ENCODE data around the gene NALCN. TPM values are rescaled to one million over a fixed set of nuclear protein-coding genes. Genes with fewer than 3 reads are reported as not detected.

The NALCN gene
- total RNA-seq, 1 donor from 2014 or later = 12.9 TPM

GRCh38 chr13:101111894-101112293, 304.4 kb downstream of the NALCN start:
- DNase-seq = no peak

DNA sequence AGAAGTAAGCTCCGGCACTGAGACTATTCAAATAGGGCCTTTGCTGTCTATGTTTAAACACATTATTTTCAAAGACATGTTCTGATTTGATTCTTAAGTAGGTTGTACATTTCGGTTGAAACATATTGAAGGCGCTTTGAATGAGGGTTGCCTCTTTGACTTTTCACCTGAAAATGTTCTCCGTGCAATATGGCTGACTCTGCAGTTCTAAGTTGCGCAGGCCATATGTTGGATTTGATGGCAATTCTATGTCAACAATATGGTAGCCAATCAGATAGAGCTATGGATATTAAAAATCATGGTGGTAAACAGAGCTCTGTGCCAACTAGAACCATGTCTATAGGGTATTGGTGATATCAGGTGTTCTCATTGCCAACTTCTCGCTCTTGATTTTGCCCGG, 307.3 kb downstream of the NALCN start:
- DNase-seq = no peak

- no peak for DNase-seq
These were observed 317.4 kb downstream of the NALCN start for GRCh38 chr13:101098873-101099272.

- DNase-seq = no peak
These were observed 323.3 kb downstream of the NALCN start for GRCh38 chr13:101092985-101093384.

DNA sequence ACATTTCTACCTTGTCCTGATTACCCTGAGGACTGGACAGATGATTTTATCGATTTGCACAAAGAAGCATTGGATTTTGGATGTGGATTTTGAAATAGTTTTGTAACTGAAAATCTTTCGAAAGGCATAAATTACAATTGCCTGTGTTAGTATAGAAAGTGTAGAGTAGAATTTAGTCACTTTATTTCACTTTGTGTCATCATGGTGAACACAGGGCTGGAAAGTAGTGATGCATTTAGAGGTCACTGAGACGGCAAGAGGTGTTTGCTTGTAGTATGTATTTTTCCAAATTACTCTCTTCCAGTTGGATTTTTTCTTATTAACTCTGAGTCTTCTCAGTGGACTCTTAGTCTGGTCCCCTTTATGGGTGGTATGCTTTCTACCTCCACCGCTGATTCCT, 326.0 kb downstream of the NALCN start:
- DNase-seq = no peak

- DNase-seq = no peak
These were observed 330.8 kb downstream of the NALCN start for GRCh38 chr13:101085551-101085950.

GRCh38 chr13:101082441-101082840, 333.9 kb downstream of the NALCN start:
- no peak for DNase-seq

- DNase-seq = no peak
These were observed 335.7 kb downstream of the NALCN start for GRCh38 chr13:101080616-101081015.

DNA sequence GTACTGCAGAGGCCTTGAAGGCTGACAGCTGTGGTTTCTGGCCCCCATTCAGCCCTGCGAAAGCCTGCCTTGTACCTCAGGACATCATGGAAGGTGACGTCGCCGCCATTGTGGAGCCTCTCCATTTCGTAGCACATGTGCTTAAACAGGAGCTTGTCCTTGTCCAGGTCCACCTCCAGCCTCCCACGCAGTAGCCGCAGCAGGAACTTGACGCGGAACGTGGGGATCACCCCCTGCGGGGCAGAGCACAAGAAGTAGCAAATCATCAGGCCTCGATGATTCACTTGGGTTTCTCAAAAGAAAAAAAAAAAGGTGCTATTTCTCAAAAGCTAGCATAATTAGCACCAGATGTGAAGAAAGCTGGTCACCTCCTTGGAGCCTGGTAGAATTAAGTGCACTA, 351.0 kb downstream of the NALCN start:
- DNase-seq = no peak

- no peak for DNase-seq
These were observed 356.5 kb downstream of the NALCN start for GRCh38 chr13:101059793-101060192.

DNA sequence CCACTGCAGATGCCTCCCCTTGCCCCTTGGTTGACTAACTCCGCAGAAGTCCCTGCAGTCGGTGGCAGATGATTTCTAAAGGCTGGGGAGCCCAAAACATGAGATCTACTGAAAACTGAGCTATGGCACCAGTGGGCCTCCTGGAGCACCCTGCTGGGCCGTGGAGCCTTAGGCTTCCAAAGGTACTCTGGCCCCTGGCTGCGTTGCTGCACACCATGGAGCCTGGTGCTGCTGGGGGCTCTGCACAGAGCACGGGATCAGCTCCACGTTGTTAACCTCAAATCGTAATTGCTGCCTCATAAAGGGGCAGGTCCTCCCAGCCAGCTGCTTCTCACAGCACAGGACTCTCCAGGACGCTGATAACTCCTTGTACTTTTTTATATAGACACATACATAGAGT, 357.5 kb downstream of the NALCN start:
- no peak for DNase-seq

DNA sequence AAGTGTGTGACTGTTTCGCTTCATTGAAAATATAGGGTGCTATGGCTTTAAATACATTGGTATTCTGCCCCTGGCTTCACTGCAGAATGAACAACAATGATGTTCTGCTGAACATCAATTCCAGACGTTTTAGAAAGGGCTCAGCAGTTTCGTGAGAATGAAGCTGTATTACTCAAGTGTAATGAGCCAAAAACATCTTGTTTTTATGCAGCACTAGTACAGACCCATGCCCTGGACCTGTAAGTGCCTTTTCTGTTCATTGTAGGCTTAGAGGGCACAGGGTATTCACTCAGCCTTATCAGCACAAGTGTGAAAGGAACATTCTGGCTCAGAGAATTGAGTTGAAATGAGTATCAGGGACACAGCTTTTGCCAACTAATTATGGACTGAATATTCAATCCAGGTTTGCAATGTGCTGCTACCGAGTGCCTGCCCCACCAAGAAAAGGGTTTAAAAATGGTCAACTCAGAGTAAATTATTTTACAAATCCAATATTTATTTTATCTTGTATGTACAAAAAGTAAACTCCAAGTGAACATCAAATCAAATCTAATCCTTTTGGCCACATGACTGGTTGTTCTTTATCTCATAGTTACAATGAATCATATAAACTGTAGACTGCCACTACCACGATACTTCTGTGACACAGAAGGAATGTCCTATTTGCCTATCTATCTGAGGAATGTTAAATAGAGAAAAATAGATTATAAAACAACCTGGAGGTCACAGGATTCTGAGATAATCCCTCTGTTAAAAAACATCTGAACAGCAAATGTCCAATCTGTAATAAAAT, 362.8 kb downstream of the NALCN start:
- DNase-seq = no peak

DNA sequence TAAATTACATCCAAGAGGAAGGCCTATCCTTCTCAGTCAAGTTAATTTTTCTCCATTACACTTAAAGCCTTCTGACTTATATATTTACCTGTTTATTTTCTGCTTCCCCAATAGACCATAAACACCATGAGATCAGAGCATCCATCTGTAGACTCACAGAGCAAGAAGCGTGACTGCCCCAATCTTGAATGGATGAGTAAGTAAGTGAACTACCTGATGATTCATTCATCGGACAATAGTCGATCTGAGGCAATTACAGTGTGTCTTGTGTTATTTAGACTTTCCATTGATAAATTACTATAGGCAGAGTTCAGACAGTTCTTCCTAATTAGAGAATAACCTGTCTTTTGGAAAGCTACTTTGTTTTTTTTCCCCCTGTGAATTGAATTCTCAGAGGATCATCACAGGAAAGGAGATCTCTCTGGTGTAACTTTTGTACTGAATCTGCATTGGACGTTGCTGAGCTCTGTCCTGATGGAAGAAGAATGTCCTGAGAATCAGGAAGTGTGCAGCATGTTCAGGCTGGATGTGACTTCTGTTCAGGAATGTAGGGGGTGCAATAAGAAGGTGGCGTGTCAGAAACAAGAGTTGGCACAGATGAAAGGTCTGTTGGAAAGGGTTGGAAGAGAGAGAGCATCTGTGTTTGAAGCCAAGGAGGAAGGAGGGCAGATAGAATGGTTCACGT, 367.0 kb downstream of the NALCN start:
- peak; percentile 4 for DNase-seq

DNA sequence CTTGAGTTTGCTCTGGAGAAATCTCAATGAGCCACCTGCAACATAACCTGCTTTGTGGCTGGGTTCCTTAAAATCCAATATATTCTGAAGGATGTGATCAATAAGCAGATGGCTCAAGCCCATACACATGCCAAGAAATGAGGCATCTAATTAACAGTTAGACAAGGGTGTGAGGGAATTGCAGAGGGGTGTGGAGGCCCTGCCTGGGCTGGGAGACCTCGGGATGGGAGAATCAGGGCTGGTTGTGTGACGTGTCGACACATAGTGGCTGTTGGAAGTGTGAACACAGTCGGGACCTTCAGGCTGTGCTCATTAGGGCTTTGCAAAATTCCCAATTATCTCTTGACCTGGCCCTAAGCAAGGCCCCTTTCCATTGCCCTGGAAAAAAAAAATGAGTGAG, 379.8 kb downstream of the NALCN start:
- no peak for DNase-seq

GRCh38 chr13:101035119-101035620, 381.1 kb downstream of the NALCN start:
- DNase-seq = no peak

DNA sequence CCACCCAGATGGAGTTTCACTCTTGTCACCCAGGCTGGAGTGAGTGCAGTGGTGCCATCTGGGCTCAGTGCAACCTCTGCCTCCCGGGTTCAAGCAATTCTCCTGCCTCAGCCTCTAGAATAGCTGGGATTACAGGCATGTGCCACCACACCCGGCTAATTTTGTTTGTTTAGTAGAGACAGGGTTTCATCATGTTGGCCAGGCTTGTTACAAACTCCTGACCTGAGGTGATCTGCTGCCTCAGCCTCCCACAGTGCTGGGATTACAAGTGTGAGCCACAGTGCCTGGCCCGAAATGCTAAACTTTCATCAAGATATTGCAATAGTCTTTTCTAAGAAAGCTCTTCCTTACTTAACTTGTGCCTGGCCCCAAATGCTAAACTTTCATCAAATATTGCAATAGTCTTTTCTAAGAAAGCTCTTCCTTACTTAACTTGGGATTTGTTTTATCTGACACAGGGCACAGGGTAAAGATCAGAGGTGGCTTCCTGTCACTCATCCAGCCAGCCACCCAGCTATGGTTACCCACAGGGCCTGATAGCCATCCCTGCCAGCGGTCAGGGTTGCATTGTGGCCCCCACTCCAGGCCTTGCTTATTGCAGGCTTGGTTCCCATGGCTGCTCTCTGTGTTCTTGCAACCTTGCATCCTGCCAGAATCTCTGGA, 389.4 kb downstream of the NALCN start:
- no peak for DNase-seq

- DNase-seq = no peak
These were observed 390.0 kb downstream of the NALCN start for GRCh38 chr13:101026328-101026727.

GRCh38 chr13:101025925-101026324, 390.4 kb downstream of the NALCN start:
- DNase-seq = no peak

GRCh38 chr13:101025519-101025918, 390.8 kb downstream of the NALCN start:
- DNase-seq = no peak

- no peak for DNase-seq
These were observed 397.2 kb downstream of the NALCN start for GRCh38 chr13:101019126-101019525.

DNA sequence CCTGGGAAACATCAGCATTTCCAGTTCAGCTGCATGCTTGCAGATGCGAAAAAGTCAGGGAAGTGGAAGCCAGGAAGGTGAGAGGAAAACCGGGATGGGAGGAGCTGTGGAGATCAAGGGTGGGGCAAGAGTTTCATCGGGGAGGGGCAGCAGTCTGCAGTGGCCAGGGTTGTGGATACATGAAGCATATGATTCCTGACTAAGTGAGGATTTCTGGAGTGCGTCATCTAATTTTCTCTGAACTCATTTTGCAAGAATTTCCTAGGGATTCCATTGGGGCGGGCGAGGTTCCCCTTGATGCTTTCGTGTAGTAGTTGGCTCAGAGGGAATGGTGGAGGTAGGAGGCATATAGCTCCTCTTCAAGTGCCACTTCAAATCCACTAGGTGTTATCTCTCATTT, 397.6 kb downstream of the NALCN start:
- DNase-seq = no peak

GRCh38 chr13:101017123-101017872, 399.0 kb downstream of the NALCN start:
- DNase-seq = no peak

- DNase-seq = no peak
These were observed 399.8 kb downstream of the NALCN start for GRCh38 chr13:101016475-101016874.

All from dermis blood vessel endothelial cell (primary cell).